Astrocyte of the hippocampus (primary cell): ENCODE results near the gene SLC4A2.

Source experiments
- DNase-seq: peaks from one replicate; pipeline ENCODE4 v3.0.0; 2011; ENCODE audit warnings: low read depth, low spot score

Gene SLC4A2

DNA sequence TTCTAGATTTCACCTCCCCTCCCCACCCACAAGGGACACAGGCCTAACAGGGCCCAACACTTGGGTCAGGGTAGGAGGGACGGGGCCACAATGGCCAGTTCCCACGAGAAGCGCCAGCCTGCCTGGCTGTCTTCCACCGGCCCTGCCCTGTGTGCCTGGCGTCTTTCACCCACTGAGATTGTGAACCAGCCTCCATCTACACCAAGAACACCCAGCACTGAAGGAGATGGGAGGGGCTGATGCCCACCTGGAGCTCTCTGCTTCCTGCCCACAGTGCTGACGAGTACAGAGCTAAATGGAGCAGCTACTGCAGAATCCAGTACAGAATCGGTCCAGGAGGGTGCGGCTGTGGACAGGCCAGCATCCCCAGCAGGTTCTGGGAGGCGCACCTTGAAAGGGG, 13.4 kb upstream of the SLC4A2 start:
- DNase-seq, result no peak

DNA sequence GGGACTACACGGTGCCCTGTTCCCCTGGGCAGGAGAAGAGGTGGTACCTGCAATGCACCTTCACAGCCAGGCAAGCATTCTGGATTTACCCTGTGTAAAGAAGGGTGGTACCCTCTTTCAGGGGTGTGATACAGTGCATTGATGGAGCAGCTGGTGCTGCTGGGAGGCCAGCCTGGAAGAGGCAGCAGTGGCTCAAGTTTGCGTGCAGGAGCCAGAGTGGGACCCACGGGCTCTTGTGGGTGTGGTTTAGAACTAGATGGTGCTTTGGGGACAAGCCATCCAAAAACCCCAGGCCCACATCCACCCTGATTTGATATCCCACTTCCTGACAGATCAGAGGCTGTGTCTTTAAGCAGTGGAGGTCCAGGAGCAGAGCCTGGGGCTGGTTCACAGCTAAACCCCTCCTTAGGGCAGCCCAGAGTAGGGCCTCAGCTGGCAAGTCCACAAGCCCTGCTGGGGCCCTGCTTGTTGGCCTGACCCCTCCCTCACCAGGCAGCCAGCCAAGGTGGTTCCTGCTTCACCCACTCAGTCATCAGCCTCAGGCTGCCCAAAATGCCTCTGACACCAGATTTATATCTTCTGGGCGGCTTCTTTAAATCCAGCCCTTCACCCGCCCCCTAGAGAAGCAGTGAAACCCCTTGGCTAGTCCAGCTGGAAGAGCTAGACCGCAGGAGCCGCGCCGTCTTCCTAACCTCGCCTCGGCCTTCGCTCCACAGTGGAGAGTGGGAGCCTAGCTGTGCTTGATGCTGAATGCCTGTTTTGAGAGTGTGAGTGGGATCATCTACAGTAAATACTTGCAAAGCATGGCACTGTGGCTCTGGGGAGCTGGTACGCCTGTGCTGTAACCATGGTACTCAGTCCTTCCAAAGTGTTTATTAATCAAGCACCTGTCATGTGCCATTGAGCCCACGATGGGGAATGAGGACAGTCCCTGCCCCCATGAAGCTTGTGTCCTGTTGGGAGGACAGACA, 12.5 kb upstream of the SLC4A2 start:
- DNase-seq, result peak; percentile 59

DNA sequence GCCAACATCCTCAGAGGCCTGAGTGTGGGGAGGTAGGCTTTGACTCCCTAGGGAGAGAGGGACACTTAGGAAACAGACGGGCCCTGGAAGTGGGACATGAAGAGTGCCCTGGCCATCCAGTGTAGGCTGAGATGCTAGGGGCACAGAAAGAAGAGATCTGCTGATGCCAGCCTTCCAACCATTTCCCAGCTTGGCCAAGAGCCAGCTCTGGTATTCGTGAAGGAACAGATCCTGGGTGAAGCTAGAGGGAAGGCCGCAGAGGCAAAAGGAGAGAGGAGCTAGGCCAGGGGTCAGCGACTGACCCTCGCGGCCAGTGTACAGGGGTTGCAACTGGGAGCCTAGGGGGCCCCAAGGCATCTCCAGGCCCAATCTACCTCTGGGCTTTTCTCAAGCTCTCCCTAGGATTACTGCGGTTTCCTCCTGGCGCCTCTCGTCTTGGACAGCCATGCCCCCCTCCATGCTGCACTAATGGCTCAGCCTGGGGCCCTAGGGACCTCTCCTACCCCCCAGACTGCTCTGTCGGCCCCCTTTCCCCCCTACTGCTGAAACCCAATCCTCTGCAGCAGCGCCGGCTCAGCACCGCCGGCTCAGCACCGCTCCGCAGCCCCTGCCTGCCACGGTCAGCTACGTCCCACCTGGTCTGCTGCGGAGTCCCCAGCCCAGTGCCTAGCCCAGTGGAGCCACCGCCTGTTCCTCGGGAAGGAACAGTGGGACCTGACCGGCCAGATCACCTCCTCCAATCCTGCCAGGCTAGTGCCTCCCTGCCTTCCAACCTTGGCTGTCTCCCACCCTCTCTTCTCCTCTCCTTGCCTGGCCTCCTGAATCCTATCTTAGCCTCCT, 11.2 kb upstream of the SLC4A2 start, which contains the start of gene ASIC3:
Gene ASIC3, plus strand, starts transcription at position 556 of the 840 bp plus-strand sequence. CDS start 355 bp downstream, outside the sequence.
- DNase-seq, result no peak

DNA sequence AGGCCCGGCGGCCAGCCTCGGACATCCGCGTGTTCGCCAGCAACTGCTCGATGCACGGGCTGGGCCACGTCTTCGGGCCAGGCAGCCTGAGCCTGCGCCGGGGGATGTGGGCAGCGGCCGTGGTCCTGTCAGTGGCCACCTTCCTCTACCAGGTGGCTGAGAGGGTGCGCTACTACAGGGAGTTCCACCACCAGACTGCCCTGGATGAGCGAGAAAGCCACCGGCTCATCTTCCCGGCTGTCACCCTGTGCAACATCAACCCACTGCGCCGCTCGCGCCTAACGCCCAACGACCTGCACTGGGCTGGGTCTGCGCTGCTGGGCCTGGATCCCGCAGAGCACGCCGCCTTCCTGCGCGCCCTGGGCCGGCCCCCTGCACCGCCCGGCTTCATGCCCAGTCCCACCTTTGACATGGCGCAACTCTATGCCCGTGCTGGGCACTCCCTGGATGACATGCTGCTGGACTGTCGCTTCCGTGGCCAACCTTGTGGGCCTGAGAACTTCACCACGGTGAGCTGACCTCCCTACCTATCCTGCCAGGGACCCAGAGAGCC, 10.4 kb upstream of the SLC4A2 start:
- no peak for DNase-seq

DNA sequence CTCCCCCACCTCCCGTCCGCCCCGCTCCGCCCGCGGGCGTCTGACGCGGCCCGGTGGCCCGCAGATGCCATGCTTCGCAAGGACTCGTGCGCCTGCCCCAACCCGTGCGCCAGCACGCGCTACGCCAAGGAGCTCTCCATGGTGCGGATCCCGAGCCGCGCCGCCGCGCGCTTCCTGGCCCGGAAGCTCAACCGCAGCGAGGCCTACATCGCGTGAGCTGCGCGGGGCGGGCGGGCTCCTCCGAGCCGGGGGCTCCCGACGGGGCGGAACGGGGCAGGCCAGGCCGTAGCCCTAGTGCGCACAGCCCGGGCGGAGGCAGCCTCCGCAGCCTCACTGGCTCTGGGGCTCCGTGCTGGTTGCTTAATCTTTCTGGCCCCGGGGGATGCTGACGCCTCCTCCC, 8.3 kb upstream of the SLC4A2 start:
- DNase-seq, result peak; percentile 91

DNA sequence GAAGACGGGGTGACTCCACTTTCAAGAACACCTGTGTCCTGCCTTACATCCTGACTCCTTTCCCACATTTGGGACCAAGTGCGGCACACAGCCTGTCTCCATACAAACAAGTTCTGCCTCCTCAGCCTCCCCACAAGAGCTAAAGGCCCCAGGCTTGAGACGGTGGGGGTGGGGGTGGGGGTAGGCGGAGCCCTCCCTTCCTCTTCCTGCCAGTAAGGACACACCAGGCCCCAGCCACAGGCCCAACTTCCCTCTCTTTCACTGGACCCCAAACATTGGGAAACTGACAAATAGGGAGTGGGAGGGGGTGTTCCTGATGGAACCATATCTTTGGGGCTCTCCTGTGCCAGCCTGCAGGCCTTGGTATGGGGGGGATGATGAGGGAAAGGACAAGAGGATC, 6.3 kb upstream of the SLC4A2 start:
- no peak for DNase-seq

DNA sequence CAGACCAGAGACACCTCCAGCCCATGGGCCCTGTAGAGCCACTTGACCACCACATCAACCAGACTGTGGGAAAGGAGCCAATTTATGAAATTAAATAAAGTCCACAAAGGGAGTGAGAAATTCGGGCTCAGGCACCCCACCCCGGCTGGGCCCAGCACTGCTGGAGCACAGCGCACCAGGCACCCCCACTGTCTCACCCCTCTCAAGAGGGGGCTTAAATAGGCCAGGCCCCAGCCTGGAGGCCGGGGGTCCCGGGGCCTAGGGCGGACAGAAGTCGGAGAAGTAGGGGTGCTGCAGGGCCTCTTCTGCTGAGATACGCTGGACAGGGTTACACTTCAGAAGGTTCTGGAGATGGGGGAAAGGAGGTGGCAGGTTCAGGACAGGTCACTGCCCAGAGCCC, 5.6 kb upstream of the SLC4A2 start:
- DNase-seq, result no peak

DNA sequence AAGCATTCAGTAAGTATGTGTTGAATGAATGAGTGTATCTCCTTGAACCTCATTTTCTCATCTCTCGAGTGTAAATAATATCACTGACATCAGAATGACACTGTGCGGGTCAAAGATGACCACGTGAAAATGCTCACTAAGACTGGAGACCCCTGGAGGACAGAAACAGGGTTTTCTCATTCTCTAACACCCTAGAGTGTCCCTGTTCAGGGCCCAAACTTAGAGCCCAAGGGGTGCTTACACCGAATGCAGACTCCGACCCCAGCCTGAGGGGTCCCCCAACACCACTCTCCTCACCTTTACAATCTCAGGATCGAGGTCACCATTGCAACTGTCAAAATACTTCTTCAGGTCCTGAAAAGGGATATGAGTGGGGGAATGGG, 3.1 kb upstream of the SLC4A2 start:
- no peak for DNase-seq

DNA sequence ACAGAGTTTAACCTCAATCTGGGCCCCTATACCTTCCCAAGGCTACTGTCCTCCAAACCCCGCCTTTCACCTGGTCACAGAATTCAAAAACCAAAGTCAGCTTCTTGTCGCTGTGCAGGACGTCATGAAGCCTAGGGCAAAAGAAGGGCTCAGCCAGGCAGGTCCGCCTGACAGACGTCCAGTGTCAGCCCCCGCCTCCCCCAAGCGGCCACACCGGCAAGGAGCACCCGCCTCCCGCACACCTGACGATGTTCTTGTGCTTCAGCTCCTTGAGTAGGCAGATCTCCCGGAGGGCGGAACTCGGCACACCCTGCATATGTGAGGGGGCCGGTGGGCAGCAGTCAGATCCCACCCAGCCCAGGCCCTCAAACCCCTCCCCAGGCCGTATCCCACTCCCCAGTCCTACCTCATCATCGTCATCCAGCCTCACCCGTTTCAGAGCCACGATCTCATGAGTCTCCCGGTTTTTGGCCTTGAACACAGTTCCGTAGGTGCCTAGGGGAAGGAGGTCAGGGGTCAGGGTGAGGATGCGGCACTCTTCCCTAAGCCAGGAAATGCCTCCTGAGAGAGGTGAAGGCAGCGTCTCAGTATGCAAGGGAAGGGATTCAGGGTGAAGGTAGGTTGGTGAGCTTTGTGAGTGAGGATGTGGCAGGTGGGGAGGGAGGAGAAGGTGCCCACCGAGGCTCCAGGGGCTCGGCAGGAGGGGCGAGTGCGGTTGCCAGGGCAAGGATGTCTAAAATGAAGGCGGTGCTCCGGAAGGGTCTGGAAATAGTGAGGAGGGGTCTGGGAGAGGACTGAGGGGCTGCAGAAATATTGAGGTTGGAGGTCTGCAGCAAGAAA, 2.5 kb upstream of the SLC4A2 start:
- no peak for DNase-seq

DNA sequence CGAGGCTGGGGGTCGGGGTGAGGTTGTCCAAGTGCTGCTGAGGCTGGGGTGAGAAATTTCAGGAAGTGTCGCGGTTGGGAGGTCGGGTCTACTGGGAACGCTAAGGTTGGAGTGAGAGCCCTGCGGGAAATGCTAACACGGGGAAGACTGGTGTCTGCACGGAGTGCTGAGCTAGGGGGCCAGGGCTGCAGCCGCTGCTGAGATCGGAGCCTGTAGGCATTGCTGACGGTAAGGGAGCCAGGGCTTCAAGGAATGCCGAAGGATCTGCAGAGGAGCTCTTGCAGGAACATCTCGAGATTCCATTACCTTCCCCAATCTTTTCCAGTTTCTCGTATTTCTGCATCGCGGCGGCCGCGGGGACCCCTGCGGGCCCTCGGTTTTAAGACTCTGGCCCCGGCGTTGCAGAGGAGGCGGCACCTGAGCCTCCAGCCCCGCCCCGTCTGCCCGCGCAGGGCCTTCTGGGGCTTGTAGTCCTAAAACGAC, 1.8 kb upstream of the SLC4A2 start, which contains the start of gene CDK5:
Gene CDK5, minus strand, starts transcription at position 392 of the 483 bp plus-strand sequence. Its CDS starts 49 bp downstream, at position 343.
- no peak for DNase-seq

DNA sequence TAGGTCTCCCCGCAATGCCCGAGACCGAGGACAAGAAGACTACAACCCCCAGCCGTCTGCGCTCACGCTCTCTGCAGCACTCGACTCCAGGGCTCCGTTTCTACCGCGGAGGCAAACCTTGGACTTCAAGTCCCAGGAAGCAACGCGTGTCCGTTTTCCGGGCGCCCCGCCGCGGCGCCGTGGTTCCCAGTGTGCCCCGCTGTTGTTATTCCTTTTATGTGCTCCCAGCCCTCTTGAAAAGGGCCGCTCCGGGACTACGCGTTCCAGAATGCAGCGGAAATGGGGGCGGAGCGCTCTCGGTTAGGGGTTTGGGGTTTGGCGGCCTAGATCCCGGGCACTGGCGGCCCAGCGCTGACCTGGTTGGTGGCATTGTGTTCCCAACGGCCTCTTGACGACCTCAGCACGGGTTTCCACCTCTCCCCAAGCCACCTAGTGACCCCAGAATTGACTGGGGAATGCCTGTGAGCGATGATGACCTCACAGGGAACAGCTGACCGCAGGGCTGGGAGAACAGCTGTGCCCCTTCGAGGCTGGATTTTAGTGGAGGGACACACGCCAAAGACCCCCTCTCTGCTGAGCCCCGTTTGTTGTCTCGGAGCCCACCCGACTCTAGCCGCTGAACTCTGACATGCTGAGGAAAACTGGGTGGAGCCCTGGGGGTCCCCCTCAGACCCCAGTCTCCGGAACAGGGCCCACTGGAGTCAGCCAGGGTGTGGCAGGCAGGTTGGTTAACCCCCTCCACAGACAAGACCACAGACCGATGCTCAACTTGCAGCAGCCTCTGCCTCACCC, 1.2 kb upstream of the SLC4A2 start:
- peak; percentile 100 for DNase-seq

DNA sequence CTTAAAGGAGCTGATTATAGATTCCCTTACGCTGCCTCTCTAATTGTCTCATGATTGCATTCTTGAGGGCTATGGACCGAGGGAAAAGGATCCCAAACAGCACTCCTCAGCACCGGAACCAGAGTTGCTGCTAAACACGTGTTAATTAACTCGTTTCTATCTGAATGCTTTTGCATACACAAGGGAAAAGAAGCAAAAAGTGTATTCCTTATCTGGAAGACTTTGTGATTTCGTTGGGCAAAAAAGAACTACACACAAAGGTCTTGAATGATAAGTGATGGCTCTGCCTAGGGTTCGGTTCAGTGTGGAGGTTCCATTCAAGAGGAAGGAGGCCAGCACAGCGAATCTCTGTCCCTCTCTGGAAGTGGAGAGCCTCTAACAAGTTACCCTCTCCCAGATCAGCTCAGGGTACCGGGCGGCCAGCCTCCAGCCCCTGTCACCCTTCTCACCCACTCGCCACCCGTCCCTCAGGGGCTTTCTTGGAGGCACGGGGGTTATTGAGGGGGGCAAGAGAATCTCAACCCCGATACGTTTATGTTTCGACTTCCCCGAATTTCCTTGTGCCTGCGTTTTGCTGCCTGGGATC, 515 bp upstream of the SLC4A2 start:
- peak; percentile 52 for DNase-seq

DNA sequence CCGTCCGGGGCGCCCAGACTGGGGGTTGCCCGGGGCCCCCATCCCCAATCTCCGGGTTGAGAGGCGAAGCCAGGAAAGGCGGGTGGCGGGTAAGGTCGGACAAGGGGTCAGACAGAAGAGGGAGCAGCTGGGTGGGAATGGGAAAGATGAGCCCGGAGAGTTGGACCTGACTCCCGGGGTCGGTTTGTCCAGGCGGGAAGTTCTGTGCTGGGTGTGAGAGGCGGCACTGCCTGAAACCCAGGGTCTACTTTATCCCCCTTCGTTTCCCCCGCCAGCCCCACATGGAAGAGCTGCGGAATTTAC, 675 bp downstream of the SLC4A2 start:
- no peak for DNase-seq

DNA sequence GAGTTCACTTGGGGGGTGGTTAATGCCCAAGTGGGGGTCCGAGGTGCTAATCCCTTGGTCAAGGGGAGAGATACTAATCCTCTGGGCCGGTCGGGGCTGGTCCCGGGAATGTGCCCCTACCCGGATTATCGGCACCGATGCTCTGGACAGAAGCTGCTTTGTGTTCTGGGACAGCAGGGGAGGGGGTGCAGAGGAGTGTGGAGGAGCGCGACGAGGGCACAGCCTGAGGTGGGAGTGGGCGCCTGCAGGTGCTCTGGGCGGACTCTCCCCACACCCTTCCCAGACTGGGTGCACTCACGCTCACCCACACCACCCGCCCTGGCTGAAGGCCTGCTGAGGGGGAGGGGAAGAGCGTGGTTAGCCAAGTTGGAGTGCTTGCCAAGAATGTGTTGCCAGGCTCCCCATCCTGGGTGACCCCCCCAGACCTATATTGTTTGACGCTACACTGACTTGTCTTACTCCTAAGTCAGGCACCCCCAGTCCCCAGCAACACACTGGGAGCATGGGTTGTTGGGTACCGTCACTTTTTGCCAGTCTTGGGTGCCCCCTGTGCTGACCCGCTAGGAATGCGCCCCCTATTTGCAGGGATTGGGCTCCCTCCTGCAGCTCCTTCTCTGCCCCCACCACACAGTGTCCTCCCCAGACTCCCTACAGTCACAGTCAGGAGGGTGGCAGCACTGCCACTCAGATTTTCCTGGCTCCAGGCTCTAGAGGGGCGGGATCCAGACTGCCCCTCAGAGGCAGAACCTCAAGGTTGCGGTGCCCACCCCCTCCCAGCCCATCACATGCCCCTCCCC, 1.2 kb downstream of the SLC4A2 start:
- peak; percentile 68 for DNase-seq

DNA sequence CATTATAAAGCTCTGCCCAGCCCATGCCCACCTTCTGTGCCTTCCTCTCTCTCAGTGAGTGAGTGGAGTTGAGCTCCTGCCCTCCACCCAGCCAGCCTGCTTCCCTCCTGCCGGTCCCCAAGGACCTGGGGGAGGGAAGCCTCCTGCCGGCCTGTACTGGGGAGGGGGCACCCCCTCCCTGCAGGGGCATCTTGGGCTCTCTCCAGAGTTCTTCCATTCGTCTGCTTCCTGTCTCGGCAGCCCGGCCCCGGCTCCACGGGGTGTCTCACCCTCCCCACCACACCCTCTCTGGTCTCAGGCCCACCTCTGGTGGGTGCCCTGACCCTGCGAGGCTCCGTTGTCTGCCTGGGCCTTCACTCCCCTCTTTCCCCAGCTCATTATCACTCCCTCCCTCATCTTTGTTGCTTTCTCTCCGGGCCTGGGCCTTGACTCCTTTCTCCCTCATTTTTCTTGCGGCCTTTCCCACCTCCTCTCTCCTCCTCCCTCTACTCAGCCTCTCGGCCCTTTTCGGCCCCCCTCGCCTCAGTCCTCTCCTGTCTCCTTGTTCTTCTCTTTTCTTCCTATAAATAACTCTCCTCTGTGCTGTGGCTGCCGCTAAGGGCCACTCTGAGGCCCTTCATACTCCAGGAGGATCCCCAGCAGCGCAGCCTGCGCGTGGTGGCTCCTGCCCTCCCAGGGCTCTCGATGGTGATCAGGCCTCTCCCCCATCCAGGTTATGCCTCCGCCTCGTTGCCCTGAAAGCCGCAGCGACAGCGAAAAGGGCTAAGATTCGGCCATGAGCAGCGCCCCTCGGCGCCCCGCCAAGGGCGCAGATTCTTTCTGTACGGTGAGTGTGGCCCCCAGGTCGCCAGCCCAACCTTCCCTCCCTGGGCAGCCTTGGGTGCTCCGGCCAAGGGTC, 2.1 kb downstream of the SLC4A2 start:
- peak; percentile 34 for DNase-seq

DNA sequence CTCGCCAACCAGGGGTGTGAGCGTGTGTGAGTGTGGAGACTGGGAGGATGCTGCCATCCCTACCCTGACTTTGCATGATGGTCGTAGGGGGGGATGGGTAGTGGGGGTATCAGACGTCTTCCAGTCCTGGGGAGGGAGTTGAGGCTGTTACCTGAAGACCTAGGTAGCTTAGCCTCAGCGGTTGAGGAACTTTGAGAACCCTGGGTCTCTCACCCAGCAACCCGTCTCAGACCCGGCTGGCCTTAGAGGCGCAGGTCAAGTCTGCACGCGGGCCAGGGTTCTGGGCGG, 2.7 kb downstream of the SLC4A2 start:
- DNase-seq, result no peak

DNA sequence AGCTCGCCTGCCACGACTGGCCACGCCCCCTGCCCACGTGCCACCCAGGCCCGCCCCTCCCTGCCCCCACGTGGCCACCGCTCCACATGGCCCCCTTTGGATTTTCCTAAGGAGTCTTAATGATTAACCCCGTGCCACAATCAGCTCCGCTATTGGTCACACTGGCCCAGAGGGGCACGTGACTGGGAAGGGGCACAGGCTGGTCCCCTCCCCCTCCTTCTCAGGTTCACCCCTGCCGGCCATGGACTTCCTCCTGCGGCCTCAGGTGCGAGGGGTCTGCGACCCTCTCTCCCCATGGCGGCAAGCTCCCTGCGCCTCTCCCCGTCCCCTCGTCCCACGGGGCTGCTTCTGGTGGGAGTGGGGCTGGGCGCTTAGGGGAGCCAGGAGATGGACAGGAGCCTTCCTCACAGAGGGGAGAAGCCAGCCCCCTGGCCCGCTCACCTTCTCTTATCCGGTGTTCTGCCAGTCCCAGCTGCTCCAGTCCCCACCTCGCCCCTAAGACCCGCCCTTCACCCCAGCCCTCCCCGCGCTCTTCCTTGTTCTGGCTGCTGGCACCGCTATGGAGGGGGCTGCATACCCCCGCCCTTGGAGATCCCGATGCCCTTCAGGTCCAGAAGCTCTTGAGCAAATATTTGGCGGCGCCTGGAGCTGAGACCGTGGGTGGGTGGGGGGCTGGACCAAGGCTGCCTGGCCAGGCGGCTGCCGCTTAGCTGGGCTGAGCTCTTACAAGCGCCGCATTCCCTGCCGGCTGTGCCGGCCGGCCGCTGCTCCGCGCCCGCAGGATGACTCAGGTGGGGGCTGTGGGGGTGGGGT, 3.2 kb downstream of the SLC4A2 start:
- DNase-seq, result peak; percentile 90

DNA sequence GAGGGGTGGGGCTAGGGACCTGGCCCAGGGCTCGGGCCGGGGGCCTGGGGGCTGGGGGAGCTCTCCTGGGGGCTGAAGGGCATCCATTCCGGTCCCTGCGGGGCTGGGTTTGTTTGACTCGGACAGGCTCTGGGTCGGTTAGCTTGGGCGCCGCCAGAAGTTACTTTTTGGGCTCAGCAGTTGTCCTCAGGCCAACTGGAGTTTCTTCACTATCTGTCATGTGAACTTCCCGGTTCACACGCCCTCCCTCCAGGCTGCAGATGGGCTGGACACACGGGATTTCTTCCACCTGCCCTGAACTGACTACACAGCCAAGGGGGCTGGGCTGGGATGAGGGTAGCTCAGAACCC, 3.8 kb downstream of the SLC4A2 start:
- DNase-seq, result no peak
